ENCODE measurements around the gene ZNF638.

- TF ChIP-seq CTCF (IDR thresholded peaks at IDR 0.05 in 2 of 3, conservative IDR thresholded peaks at IDR 0.05 in 1 of 3; ENCODE audit: borderline replicate concordance in 1 of 3, insufficient read depth in 1 of 3, low read depth in 2 of 3, low read length in 2 of 3) = no peak
- TF ChIP-seq TCF7L2 (IDR thresholded peaks at IDR 0.05; ENCODE audit: borderline replicate concordance, extremely low read depth, insufficient read depth, insufficient read length) = no peak
- TF ChIP-seq EZH2phosphoT487 (IDR thresholded peaks at IDR 0.05; ENCODE audit: borderline replicate concordance) = no peak
- TF ChIP-seq EZH2 (IDR thresholded peaks at IDR 0.05) = no peak
- TF ChIP-seq EGR1 (IDR thresholded peaks at IDR 0.05; ENCODE audit: low read depth) = no peak
- no peak for TF ChIP-seq CEBPB (IDR thresholded peaks at IDR 0.05; ENCODE audit: low read depth)
- no peak for TF ChIP-seq ZBTB33 (IDR thresholded peaks at IDR 0.05; ENCODE audit: extremely low read depth, insufficient replicate concordance, low read length)
- no peak for TF ChIP-seq YY1 (IDR thresholded peaks at IDR 0.05; ENCODE audit: extremely low read depth, insufficient replicate concordance, low read depth, low read length)
- no peak for TF ChIP-seq ZNF274 (IDR thresholded peaks at IDR 0.05; ENCODE audit: low read depth, low read length)
- no peak for TF ChIP-seq POLR2A (IDR thresholded peaks at IDR 0.05; ENCODE audit: borderline replicate concordance, extremely low read depth, insufficient read depth, insufficient read length)
- TF ChIP-seq REST (IDR thresholded peaks at IDR 0.05; ENCODE audit: low read depth) = no peak
- no peak for TF ChIP-seq POLR2AphosphoS5 (IDR thresholded peaks at IDR 0.05; ENCODE audit: low read depth, low read length)
- TF ChIP-seq SP1 (IDR thresholded peaks at IDR 0.05; ENCODE audit: low read depth) = no peak
Observed at GRCh38 chr2:71469403-71470398, 138.1 kb downstream of the ZNF638 start.
